PFSK-1 (cell line): Measurements from ENCODE around the gene PTPN2.

Experiments used
- POLR2AphosphoS5 ChIP-seq: IDR thresholded peaks from 2 replicates; pipeline ENCODE4 v1.6.1; 2012; ENCODE audit warnings: low read depth, mild to moderate bottlenecking, control low read depth, low read length, moderate library complexity
- REST ChIP-seq, 2 experiments: IDR thresholded peaks; 2 replicates each; pipeline versions ENCODE4 v1.6.1 to v1.8.0; 2011 to 2012; ENCODE audit warnings: low read depth in 2 of 2, low read length in 2 of 2, control low read depth in 1 of 2, inconsistent platforms in 1 of 2, mild to moderate bottlenecking in 1 of 2, moderate library complexity in 1 of 2; ENCODE audit not compliant: insufficient read depth in 1 of 2
- TAF1 ChIP-seq: IDR thresholded peaks from 2 replicates; pipeline ENCODE4 v1.6.1; 2012; ENCODE audit warnings: low read length, control low read depth, borderline replicate concordance; ENCODE audit not compliant: insufficient read depth

GRCh38 chr18:12802538-12802937, 81.5 kb downstream of the PTPN2 start:
- no peak for TF ChIP-seq TAF1
- no peak for TF ChIP-seq POLR2AphosphoS5
- TF ChIP-seq REST (IDR thresholded peaks at IDR 0.05; ENCODE audit: insufficient read depth in 1 of 2, low read depth in 2 of 2, low read length in 2 of 2) = no peak
